ENCODE data around the gene ARHGAP29.

DNA sequence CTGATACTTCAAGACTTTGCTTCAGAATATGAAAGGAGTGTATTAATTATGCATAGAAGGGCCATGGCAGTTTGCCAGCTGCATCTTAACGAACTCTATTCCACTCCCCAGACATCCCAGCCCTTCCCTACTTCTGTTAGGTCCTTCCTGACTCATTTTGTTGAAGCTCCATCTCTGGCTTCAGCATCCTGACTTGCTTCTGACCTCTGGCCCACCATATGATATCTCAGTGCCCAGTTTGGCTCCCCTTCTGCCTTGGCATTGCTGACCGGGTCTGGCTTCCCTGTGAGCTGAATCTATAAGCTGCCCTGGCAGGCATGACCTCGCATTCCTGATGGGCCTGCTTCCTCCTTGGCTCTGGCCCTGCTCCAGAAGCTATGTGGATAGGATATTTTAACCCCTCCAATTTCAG, 27.6 kb upstream of the ARHGAP29 start:
- TF ChIP-seq, protein P1, sequence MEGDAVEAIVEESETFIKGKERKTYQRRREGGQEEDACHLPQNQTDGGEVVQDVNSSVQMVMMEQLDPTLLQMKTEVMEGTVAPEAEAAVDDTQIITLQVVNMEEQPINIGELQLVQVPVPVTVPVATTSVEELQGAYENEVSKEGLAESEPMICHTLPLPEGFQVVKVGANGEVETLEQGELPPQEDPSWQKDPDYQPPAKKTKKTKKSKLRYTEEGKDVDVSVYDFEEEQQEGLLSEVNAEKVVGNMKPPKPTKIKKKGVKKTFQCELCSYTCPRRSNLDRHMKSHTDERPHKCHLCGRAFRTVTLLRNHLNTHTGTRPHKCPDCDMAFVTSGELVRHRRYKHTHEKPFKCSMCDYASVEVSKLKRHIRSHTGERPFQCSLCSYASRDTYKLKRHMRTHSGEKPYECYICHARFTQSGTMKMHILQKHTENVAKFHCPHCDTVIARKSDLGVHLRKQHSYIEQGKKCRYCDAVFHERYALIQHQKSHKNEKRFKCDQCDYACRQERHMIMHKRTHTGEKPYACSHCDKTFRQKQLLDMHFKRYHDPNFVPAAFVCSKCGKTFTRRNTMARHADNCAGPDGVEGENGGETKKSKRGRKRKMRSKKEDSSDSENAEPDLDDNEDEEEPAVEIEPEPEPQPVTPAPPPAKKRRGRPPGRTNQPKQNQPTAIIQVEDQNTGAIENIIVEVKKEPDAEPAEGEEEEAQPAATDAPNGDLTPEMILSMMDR (IDR thresholded peaks at IDR 0.05), result no peak
- no peak for TF ChIP-seq POLR2A (IDR thresholded peaks at IDR 0.05)

All from adrenal gland (tissue), 5 donors.